Progenitor cell of endocrine pancreas (in vitro differentiated cells): ENCODE measurements around the gene C1QTNF1. TPM values are rescaled to one million over a fixed set of nuclear protein-coding genes. Genes with fewer than 3 reads are reported as not detected.

Experiments
- DNase-seq: peaks from one replicate; pipeline ENCODE4 v3.0.0; 2021; ENCODE audit warnings: low spot score; ENCODE audit not compliant: unreplicated experiment
- H3K27ac Mint-ChIP-seq: 2 replicates; pipeline ENCODE4 v1.8.0; 2021; ENCODE audit warnings: mild to moderate bottlenecking, moderate library complexity, mixed read lengths
- H3K27me3 Mint-ChIP-seq: 2 replicates; pipeline ENCODE4 v1.8.0; 2021; ENCODE audit warnings: mixed read lengths
- H3K36me3 Mint-ChIP-seq: 2 replicates; pipeline ENCODE4 v1.8.0; 2022; ENCODE audit warnings: mixed read lengths; ENCODE audit not compliant: insufficient read depth
- H3K4me1 Mint-ChIP-seq: 2 replicates; pipeline ENCODE4 v1.8.0; 2021; ENCODE audit warnings: low read depth, mixed read lengths
- H3K4me3 Mint-ChIP-seq: 2 replicates; pipeline ENCODE4 v1.8.0; 2021; ENCODE audit warnings: low read depth, mild to moderate bottlenecking, moderate library complexity, mixed read lengths
- H3K9me3 Mint-ChIP-seq: 2 replicates; pipeline ENCODE4 v1.8.0; 2021; ENCODE audit warnings: low read depth, mixed read lengths
- total RNA-seq: library from RNA; stranded (reverse); gene quantifications from 2 replicates; pipeline ENCODE4 v1.2.1, GENCODE V29; 2021
- TF ChIP-seq, protein P1 (sequence below): fragments of 200-600 bp; sonication (generic); IDR thresholded peaks from one replicate; pipeline ENCODE4 v1.5.0; 2021; ENCODE audit warnings: antibody characterized with exemption, mild to moderate bottlenecking; ENCODE audit not compliant: unreplicated experiment

Gene C1QTNF1
- total RNA-seq, 1 donor from 2014 or later: 0.67 TPM

DNA sequence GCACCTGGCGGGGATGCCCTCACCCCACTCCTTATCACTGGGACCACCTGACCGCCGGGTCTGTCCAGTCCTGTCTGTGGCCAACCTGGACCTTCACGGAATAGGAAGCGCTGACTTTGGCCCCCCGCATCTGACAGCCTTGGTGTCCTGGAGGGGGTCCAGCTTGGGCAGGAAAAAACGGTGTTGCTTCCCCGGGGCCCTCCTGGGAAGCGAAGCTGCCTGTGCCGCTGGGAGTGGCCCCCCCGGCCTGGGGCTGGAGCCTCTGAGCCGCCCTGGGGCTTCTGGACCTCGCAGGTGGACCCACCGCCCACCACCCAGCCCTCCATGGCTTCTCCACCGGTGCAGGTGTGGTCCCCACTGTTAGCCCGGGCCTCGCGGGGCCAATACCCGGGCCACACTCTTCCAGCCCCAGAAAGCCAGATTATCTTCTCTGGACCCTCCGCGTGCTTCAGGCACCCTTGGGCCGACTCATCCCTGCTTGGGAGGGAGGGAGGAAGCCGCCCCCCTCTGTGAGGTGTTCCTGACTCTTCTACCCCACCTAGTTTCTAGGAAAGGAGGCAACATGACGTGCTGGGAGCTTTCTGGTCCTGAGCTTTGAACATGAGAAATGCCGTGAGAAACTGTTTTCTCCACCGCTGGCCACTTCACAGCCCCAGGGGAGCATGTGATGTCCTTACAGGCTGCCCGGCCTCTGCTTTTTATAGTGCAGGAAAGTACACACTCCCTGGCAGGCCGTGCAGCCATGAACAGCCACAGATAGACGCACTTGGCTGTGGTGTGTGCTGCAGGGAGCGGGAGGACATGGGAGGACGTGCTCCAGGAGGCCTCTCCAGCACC is 1.1 kb downstream of the C1QTNF1 start:
- no peak for DNase-seq
- Mint-ChIP-seq H3K27me3 (peaks cover 79% of the 10 kb centered on the region), H3K36me3 (no peaks in the 10 kb centered on the region), H3K9me3 (no peaks in the 10 kb centered on the region), H3K27ac (no peak overlapping the region), H3K4me3 (peak overlapping the region; percentile 55), H3K4me1 (peaks cover 12% of the 10 kb centered on the region)
- TF ChIP-seq, protein P1, sequence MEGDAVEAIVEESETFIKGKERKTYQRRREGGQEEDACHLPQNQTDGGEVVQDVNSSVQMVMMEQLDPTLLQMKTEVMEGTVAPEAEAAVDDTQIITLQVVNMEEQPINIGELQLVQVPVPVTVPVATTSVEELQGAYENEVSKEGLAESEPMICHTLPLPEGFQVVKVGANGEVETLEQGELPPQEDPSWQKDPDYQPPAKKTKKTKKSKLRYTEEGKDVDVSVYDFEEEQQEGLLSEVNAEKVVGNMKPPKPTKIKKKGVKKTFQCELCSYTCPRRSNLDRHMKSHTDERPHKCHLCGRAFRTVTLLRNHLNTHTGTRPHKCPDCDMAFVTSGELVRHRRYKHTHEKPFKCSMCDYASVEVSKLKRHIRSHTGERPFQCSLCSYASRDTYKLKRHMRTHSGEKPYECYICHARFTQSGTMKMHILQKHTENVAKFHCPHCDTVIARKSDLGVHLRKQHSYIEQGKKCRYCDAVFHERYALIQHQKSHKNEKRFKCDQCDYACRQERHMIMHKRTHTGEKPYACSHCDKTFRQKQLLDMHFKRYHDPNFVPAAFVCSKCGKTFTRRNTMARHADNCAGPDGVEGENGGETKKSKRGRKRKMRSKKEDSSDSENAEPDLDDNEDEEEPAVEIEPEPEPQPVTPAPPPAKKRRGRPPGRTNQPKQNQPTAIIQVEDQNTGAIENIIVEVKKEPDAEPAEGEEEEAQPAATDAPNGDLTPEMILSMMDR: no peak

DNA sequence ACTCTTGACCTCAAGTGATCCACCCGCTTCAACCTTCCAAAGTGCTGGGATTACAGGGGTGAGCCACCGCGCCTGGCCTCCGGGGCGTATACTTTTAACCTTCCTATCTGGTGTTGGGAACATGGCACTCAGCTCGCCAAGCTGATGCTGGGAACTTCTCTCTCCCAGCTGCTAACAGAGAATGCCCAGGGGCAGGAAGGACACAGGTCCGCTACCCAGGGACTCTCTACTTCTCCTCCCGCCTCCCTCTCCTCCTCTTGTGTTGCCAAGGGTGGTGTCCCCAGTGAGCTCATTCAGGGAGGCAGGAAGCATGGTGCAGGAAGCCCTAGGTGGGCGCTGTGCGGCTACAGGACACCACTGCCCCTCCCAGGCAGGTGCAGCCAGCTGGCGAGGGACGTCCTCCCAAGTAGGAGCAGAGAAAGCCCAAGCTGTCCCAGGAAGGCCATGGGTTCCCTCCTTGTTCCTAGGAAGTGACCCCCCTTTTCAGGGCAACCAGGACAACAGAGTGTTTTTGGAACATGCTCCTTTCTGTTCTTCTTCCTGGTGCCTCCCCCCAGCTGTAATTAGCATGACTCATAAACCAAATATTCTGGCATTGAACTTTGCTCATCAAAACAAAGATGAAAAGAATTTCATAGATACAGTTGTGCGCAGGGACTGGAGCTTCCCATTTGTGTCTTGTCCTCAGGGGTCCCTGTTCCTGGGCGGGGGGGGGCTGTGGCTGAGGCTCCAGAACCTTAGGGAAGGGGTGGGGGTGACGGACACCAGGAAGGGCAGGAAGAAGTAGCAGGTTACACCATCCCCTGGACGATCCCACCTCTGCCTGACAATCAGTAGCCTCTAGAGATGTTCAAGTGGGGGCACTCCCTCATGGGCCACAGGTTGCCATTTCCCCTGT is 2.7 kb downstream of the C1QTNF1 start:
- Mint-ChIP-seq H3K36me3 (no peaks in the 10 kb centered on the region), H3K9me3 (no peaks in the 10 kb centered on the region), H3K27ac (no peak overlapping the region), H3K27me3 (peaks cover 70% of the 10 kb centered on the region), H3K4me3 (no peak overlapping the region), H3K4me1 (peaks cover 8% of the 10 kb centered on the region)
- DNase-seq: no peak
- TF ChIP-seq, protein P1: no peak

DNA sequence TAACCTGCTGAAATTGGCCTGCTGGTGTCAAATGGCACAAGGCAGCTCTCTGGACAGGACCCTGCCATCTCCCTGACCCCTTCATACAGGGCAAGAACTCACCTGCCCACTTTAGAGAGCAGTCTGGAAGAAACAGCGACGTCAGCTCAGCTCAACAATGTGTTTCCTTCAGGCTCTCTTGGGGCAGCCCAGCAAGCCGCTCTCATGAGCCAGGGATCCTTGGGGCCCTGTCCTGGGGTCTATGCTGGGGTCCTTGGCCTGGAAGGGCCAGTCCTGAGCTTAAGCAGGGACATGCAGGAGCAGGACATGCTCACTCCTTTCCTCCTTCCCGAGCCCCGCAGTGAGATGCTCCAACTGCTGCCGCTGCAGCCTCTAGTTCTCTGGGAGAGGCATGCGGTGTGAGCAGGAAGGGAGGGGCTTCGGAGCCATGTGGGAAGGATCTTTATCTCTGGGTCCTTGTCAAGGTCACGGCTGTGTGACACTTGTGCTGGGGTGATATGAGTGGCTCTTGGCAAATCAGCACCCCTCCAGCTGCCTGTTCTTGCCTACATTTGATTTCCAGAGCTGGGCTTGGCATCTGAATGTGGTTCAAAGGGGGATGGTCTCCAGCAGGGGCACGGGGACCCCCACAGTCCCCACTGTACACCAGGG is 3.4 kb downstream of the C1QTNF1 start:
- no peak for DNase-seq
- Mint-ChIP-seq H3K4me3 (no peak overlapping the region), H3K9me3 (no peaks in the 10 kb centered on the region), H3K4me1 (peaks cover 8% of the 10 kb centered on the region), H3K27ac (no peak overlapping the region), H3K27me3 (peaks cover 72% of the 10 kb centered on the region), H3K36me3 (no peaks in the 10 kb centered on the region)
- TF ChIP-seq, protein P1: no peak

DNA sequence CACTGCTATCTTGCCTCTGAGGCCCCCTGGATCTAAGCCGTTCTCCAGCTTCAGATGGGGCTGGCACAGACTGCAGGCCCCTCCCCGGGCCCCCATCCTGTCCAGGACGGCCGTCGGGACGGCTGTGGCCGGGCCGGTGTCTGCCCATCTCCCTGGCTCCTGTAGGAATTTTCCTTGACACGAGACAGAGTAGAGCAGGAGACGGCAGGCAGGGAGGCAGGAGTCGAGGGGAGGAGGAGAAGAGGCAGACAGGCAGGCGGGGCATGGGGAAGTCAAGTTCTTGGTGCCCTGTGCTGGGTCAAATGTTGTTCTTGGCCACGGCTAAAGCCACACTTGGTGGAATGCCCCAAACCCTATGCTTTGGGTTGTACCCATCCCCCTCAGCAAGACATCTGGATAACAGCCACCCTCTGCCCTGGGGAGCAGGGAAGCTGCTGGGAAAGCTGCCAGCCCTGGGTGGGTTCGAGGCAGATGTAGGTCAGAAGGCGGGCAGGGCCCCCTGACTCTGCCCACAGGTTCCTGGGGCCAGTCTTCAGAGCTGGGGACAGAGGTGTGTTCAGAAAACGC is 4.0 kb downstream of the C1QTNF1 start:
- TF ChIP-seq, protein P1: no peak
- Mint-ChIP-seq H3K4me1 (peaks cover 8% of the 10 kb centered on the region), H3K36me3 (no peaks in the 10 kb centered on the region), H3K4me3 (no peak overlapping the region), H3K9me3 (no peaks in the 10 kb centered on the region), H3K27ac (no peak overlapping the region), H3K27me3 (peaks cover 66% of the 10 kb centered on the region)
- DNase-seq: no peak
